Neutrophil (primary cell): ENCODE data around the gene FAT1.

Source experiments
- H3K27ac ChIP-seq: fragments of 200-600 bp; sonication (generic); 2 replicates; pipeline ENCODE4 v1.5.1; 2016; ENCODE audit warnings: mild to moderate bottlenecking, moderate library complexity
- H3K27me3 ChIP-seq: fragments of 200-600 bp; sonication (generic); 2 replicates; pipeline ENCODE4 v1.6.0; 2016; ENCODE audit warnings: mild to moderate bottlenecking
- H3K36me3 ChIP-seq: fragments of 200-600 bp; sonication (generic); 2 replicates; pipeline ENCODE4 v1.5.1; 2017
- H3K4me1 ChIP-seq, 2 experiments: fragments of 200-600 bp in 1 of 2; sonication (generic) in 1 of 2; 1 replicate in 1 of 2; 2 replicates in 1 of 2; pipeline versions ENCODE4 v1.5.1 to v1.6.1; 2013 to 2016; ENCODE audit warnings: low read depth in 1 of 2, low read length in 1 of 2, mild to moderate bottlenecking in 1 of 2, moderate library complexity in 1 of 2; ENCODE audit not compliant: control insufficient read depth in 1 of 2, insufficient read depth in 1 of 2
- H3K4me3 ChIP-seq, 2 experiments: fragments of 200-600 bp in 1 of 2; sonication (generic) in 1 of 2; 1 replicate in 1 of 2; 2 replicates in 1 of 2; pipeline ENCODE4 v1.5.1; 2013 to 2016; ENCODE audit warnings: low read depth in 1 of 2, low read length in 1 of 2, mild to moderate bottlenecking in 1 of 2, moderate library complexity in 1 of 2
- H3K9me3 ChIP-seq: fragments of 200-600 bp; sonication (generic); 2 replicates; pipeline ENCODE4 v1.5.1; 2016
- TF ChIP-seq, protein P1 (sequence below): fragments of 200-600 bp; sonication (generic); IDR thresholded peaks from 2 replicates; pipeline ENCODE4 v1.5.1; 2016; ENCODE audit warnings: antibody characterized with exemption

Gene FAT1

DNA sequence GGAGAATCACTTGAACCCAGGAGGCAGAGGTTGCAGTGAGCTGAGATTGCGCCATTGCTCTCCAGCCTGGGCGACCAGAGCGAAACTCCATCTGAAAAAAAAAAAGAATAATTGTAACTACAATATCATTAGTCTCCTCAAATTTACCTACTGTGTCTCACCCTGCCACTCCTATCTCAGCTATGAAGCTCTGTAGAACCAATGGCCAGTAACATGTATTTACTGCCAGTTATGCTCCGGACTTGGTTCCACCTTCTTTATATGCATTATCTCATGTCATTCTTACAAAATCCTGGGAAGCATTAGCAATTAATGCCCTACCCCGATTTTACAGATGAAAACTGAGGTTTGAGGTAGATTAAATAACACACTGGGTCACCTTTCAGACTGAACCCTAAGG, 7.0 kb upstream of the FAT1 start:
- no peaks in the 10 kb centered on the region for H3K4me1 ChIP-seq
- H3K27me3 ChIP-seq, result peaks cover 38% of the 10 kb centered on the region
- H3K36me3 ChIP-seq, result no peaks in the 10 kb centered on the region
- H3K4me3 ChIP-seq, result no peak overlapping the region
- TF ChIP-seq, protein P1, sequence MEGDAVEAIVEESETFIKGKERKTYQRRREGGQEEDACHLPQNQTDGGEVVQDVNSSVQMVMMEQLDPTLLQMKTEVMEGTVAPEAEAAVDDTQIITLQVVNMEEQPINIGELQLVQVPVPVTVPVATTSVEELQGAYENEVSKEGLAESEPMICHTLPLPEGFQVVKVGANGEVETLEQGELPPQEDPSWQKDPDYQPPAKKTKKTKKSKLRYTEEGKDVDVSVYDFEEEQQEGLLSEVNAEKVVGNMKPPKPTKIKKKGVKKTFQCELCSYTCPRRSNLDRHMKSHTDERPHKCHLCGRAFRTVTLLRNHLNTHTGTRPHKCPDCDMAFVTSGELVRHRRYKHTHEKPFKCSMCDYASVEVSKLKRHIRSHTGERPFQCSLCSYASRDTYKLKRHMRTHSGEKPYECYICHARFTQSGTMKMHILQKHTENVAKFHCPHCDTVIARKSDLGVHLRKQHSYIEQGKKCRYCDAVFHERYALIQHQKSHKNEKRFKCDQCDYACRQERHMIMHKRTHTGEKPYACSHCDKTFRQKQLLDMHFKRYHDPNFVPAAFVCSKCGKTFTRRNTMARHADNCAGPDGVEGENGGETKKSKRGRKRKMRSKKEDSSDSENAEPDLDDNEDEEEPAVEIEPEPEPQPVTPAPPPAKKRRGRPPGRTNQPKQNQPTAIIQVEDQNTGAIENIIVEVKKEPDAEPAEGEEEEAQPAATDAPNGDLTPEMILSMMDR, result no peak
- H3K9me3 ChIP-seq, result no peaks in the 10 kb centered on the region
- H3K27ac ChIP-seq, result no peak overlapping the region

DNA sequence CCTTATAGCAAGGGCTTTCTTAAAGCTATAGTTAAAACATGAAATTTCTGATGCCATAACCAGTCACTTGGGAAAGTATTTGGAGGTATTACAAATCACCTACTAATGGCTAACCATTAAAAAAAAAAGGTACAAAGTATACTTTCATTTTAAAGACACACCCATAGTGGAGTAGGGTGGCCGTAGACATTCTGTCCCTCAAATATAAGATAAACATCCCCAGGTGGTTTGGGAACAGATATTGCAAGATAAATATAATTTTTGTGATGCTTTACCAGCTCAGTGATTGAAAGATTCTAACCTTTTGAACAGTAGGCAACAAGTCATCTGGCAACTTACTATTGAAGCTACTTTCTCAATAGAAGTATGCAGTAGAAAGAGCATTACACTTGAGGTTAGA, 6.2 kb upstream of the FAT1 start:
- no peaks in the 10 kb centered on the region for H3K9me3 ChIP-seq
- peaks cover 46% of the 10 kb centered on the region for H3K27me3 ChIP-seq
- no peaks in the 10 kb centered on the region for H3K4me1 ChIP-seq
- no peaks in the 10 kb centered on the region for H3K36me3 ChIP-seq
- TF ChIP-seq, protein P1, result no peak
- no peak overlapping the region for H3K27ac ChIP-seq
- no peak overlapping the region for H3K4me3 ChIP-seq

DNA sequence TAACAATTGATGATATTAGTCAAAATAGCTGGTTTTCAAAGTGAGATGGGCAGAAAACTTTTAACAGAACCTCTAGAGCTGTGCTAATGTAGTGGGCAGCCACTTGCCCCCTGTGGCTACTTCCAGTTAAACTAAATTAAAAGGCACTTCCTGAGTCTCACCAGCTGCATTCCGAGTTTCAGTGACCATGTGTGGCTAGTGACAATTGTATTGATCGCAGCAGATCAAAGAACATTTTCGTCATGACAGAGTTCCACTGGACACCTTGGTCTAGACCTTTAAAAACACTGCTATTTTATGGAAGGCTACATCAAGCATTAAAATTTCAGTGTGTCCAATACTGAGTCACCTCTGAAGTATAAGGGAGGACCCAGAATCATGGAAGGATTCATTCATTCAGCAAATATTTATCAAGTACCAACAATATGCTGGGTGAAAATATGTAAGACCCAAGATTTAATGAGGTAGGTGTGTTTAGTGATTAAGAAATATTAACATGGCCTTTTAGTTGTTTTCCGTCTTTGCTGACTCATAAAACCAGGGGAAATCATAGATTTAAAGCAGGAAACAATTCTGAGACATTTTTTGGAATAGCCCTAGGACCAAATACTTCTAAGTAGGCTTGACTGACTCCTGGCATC, 5.1 kb upstream of the FAT1 start:
- Histone ChIP-seq H3K27me3 (peaks cover 57% of the 10 kb centered on the region), H3K9me3 (no peaks in the 10 kb centered on the region), H3K4me3 (no peak overlapping the region), H3K27ac (no peak overlapping the region), H3K36me3 (no peaks in the 10 kb centered on the region), H3K4me1 (no peaks in the 10 kb centered on the region)
- TF ChIP-seq, protein P1, result no peak

DNA sequence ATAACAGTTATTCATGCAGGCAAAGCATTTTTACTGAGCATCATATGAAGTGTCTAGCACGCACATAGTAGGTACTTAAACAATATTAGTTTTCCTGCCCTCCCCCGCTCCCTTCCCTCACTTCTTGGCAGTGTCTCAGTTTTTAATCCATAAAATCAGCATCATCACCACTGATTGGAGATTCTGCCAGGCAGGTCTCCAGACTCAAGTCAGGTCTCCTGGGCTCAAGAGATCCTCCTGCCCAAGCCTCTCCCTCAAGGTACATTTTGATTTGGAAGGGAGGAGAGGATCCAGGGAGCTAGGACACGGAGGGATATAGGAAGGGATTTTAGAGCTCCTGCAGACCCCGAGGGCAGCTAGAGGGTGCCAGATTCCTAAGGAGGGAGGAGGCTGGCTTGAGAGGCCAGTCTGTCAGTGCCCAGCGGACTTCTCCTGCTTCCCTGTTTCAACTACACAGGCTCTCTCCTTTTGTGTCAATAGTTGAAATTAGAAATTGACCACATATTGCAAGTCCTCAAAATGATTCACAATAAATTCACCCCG, 4.4 kb upstream of the FAT1 start:
- H3K27ac ChIP-seq, result no peak overlapping the region
- H3K27me3 ChIP-seq, result peaks cover 64% of the 10 kb centered on the region
- H3K4me1 ChIP-seq, result no peaks in the 10 kb centered on the region
- H3K9me3 ChIP-seq, result no peaks in the 10 kb centered on the region
- TF ChIP-seq, protein P1, result no peak
- H3K4me3 ChIP-seq, result no peak overlapping the region
- H3K36me3 ChIP-seq, result no peaks in the 10 kb centered on the region

DNA sequence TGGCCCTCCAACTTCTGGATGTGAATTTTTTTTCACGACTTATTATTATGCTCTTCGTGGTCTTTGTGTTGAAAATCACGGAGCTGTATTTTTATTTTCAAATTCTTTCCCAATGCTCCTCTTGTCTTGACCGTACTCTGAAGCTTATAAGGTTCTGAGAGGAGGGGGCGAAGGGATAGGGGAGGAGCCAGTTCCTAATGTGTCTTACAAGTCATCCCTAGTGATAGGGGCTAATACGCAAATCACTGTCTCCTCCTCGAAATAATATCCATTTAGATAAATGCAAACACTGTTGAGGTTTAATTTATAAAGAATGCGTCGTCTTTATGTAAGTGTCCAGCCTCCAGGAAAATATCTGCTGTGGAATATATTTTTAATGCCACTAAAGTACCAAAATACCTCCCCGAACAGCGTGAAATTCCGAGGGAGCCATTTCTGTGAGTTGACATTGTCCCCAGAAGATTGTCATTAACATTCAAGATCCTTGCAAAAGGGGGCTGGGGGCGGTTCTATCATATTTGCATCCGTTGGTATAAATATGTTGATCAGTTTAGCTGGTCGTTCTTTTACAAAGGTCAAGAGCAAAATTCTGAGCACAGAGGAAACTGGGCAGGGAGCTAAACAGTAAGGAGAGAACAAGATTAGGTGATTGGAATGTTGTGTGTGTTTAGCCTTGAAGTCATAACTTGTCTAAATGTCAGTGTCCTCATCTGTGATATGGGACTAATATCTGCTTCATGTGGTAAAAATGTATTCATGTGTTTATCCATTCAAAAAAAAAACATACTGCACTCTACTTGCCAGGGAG, 3.7 kb upstream of the FAT1 start:
- TF ChIP-seq, protein P1, result no peak
- no peaks in the 10 kb centered on the region for H3K36me3 ChIP-seq
- no peak overlapping the region for H3K4me3 ChIP-seq
- H3K27ac ChIP-seq, result no peak overlapping the region
- H3K9me3 ChIP-seq, result no peaks in the 10 kb centered on the region
- peaks cover 70% of the 10 kb centered on the region for H3K27me3 ChIP-seq
- H3K4me1 ChIP-seq, result no peaks in the 10 kb centered on the region
